ENCODE data around the gene SMAD4.
A peak's percentile ranks its signal among the peaks of the same experiment; 100 is the strongest.
"Not testable (repeated sequence)": the region's sequence is repeated elsewhere in the genome, so short reads cannot be mapped to it uniquely, and the experiment has no call there.

SMAD4 gene

DNA sequence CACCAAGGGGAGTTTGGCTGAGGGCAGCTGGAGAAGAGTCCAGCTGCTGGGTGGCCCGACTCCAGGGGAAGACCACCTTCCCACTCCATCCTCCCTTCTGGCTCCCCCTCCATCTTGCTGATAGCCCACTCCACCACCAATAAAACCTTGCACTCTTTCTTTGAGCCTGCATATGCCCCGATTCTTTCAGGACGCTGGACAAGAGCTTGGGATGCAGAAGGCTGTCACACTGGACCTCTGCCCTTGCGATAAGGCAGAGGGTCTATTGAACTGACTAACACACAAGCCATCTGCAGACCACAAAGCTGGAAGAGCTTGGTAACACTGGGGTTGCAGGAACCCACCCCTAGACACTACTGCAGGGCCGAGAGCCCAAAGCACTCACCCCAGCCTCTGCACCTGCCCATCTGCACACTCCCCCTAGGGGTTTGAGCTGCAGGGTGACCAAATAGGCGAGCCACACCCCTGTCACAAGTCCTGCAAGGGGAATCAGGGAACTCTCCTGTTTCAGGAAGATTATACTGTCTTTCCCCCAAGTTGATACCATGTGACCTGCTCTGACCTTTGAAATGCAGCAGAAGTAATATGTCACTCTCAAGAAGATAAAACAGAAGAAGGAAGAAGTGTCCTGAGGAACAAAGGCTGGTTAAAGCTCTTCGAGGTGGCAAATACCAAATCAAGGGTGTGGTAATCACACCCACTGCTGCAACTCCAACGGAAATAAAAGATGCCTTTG is 70.5 kb downstream of the SMAD4 start:
- Mint-ChIP-seq H3K27me3 (no peaks in the 10 kb centered on the region), H3K4me3 (no peak overlapping the region), H3K9me3 (no peaks in the 10 kb centered on the region), H3K4me1 (no peaks in the 10 kb centered on the region), H3K36me3 (no peaks in the 10 kb centered on the region), H3K27ac (no peak overlapping the region)
- ATAC-seq, result no peak

DNA sequence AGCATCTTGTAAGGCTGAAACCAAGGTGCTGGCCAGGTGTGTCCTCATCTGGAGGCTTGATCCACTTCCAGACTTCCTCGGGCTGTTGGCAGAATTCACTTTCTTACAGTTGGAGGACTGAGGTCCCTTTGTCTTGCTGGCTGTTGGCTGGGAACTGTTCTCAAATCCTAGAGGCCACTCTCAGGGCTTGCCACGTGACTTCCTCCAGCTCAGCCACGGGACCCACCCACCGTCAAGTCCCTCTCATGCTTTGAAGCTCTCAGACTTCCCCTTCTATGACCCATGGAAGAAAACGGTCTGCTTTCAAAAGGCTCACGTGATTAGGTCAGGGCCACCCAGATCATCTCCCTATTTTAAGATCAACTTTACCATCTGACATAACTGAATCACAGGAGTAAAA is 77.1 kb downstream of the SMAD4 start:
- Mint-ChIP-seq H3K9me3 (no peaks in the 10 kb centered on the region), H3K36me3 (no peaks in the 10 kb centered on the region), H3K4me1 (peaks cover 18% of the 10 kb centered on the region), H3K27me3 (no peaks in the 10 kb centered on the region), H3K27ac (no peak overlapping the region), H3K4me3 (no peak overlapping the region)
- ATAC-seq, result peak; percentile 72

DNA sequence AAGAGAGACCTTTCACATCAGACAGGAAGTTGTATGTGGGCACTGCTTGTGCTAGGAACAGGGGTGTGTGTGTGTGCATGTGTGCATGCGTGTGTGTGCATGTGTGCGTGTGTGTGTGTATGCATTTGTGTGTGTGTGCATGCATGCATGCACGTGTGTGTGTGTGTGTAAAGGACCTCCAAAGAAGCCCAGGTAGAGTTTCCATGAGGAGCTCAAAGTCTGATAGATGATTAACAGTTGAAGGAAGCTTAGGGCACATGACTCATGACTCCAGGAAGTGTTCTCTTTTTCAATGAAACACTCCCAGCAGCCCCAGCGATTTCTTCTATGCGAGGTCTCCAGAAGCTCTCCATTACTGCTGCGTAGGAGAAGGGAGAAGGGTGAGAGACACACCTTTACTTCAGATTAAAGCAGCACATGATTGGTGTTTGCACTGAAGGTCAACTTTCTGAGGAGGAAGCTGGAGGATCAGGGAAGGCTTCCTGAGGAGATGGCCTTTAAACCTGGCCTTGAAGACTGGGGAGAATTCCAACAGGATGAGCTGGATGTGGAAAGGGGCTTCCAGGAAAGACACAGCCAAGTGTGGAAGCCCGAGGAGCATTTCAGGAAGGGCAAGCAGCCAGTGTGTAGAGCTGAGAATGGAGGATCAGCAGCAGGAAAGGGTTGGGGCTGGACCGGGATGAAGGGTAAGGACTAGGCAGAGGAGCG is 77.7 kb downstream of the SMAD4 start:
- no peaks in the 10 kb centered on the region for H3K9me3 Mint-ChIP-seq
- H3K27me3 Mint-ChIP-seq, result no peaks in the 10 kb centered on the region
- no peak for ATAC-seq
- peaks cover 18% of the 10 kb centered on the region for H3K4me1 Mint-ChIP-seq
- no peaks in the 10 kb centered on the region for H3K36me3 Mint-ChIP-seq
- no peak overlapping the region for H3K27ac Mint-ChIP-seq
- H3K4me3 Mint-ChIP-seq, result no peak overlapping the region

DNA sequence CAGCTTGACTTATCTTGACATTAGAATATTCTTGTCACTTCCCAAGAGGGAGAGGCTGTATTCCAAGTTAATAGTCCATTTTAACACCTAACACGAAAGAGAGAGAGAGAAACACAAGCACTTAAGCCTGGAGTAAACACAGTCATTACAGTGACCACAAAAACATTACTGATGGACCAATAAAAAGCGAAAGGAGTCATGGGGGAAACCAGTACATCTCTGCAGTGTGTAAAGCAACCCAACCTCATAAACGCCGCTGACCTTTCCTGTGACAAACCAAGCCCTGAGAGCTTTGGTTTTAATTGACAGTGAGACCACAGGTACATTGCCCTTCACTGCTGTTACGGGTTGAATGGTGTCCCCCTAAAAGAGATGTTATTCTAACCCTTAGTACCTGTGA is 78.3 kb downstream of the SMAD4 start:
- Mint-ChIP-seq H3K4me3 (no peak overlapping the region), H3K27me3 (no peaks in the 10 kb centered on the region), H3K36me3 (no peaks in the 10 kb centered on the region), H3K9me3 (no peaks in the 10 kb centered on the region), H3K4me1 (peaks cover 23% of the 10 kb centered on the region), H3K27ac (no peak overlapping the region)
- ATAC-seq, result no peak

DNA sequence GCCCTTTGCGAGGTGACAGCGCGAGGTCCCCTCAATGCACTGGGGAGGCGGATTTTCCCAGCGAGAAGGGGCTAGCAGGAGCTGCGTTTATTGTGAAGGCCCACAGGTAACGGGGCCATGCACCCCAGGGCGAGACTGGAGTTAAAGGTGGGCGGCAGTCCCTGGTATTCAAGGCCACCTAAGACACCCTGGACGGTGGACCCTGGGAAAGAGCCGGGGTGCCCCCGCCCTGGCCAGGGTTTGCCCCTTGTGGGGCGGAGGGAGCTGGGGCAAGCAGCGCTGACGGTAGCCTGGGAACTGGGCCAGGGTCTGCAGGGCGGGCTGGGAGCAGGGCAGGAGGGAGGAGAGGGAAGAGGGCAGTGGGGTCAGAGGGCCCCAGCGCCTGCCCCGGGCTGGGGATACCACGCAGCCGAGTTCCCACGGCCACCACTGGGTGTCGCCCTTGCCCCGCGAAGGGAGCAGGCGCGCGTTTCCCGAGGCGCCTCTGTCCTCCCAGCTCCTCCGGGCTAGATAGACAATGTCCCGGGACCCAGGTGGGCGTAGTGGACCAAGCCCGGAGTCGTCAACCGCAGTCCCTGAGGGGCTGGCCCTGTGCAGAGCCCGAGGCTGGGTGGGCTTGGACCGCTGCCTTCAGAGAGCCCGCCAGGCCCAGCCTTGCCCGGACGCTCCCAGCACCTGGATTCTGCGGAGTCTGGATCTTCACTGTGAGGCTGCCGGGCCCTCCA is 80.2 kb downstream of the SMAD4 start:
- Mint-ChIP-seq H3K9me3 (no peaks in the 10 kb centered on the region), H3K27ac (peak overlapping the region; percentile 43), H3K36me3 (no peaks in the 10 kb centered on the region), H3K4me1 (peaks cover 25% of the 10 kb centered on the region), H3K4me3 (no peak overlapping the region), H3K27me3 (no peaks in the 10 kb centered on the region)
- peak; percentile 79 for ATAC-seq

DNA sequence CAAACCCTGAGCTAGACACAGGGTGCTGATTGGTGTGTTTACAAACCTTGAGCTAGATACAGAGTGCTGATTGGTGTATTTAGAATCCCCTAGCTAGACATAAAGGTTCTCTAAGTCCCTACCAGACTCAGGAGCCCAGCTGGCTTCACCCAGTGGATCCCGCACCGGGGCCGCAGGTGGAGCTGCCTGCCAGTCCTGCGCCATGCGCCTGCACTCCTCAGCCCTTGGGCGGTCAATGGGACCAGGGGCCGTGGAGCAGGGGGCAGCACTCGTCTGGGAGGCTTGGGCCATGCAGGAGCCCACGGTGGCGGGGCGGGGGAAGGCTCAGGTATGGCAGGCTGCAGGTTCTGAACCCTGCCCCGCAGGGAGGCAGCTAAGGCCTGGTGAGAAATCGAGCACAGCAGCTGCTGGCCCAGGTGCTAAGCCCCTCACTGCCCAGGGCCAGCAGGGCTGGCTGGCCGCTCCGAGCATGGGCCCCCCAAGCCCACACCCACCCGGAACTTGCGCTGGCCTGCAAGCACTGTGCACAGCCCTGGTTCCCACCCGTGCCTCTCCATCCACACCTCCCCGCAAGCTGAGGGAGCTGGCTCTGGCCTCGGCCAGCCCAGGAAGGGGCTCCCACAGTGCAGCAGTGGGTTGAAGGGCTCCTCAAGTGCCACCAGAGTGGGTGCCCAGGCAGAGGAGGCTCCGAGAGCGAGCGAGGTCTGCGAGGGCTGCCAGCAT is 81.8 kb downstream of the SMAD4 start:
- H3K4me1 Mint-ChIP-seq, result peaks cover 24% of the 10 kb centered on the region
- H3K9me3 Mint-ChIP-seq, H3K4me3 Mint-ChIP-seq, H3K36me3 Mint-ChIP-seq, H3K27ac Mint-ChIP-seq, ATAC-seq, H3K27me3 Mint-ChIP-seq: not testable (repeated sequence)

DNA sequence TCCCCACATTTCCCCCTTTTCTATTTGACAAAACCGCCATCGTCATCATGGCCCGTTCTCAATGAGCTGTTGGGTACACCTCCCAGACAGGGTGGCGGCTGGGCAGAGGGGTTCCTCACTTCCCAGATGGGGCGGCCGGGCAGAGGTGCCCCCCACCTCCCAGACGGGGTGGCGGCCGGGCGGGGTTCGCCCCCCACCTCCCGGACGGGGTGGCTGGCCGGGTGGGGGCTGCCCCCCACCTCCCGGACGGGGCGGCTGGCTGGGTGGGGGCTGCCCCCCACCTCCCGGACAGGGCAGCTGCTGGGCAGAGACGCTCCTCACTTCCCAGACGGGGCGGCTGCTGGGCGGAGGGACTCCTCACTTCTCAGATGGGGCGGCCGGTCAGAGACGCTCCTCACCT is 87.0 kb downstream of the SMAD4 start:
- not testable (repeated sequence) for H3K27ac Mint-ChIP-seq, ATAC-seq, H3K36me3 Mint-ChIP-seq, H3K9me3 Mint-ChIP-seq, H3K27me3 Mint-ChIP-seq, H3K4me1 Mint-ChIP-seq, H3K4me3 Mint-ChIP-seq

DNA sequence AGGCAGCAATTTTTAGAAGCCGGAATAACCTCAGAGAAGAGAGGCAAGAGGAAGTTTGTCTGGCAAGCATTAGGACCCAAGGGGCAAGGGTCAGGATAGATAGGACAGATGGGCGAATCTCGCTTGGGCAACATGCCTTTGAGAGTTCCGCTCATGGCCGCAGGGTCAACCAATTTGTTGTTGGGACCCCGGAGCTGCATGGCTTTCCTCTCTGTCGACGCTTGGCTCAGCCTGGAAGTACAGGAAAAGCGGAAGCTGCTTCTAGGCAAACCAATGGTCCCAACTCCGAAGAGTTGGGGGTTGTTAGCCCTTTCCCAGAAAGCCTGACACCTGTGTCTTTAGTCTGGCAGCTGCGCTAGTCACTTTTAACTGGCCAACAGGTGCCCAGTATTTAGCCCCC is 89.5 kb downstream of the SMAD4 start:
- H3K36me3 Mint-ChIP-seq, H3K9me3 Mint-ChIP-seq, H3K27ac Mint-ChIP-seq, H3K4me1 Mint-ChIP-seq, ATAC-seq, H3K4me3 Mint-ChIP-seq, H3K27me3 Mint-ChIP-seq: not testable (repeated sequence)

DNA sequence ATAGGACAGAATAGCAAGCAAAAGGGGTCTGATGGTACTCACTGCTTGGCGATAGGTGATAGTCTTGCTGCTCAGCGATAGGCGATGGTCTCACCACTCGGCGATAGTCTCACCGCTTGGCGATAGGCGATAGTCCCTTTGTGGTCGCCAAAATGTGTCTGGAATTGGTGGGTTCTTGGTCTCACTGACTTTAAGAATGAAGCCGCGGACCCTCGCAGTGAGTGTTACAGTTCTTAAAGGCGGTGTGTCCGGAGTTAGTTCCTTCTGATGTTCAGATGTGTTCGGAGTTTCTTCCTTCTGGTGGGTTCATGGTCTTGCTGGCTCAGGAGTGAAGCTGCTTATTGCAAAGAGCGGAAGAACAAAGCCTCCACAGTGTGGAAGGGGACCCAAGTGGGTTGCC is 90.0 kb downstream of the SMAD4 start:
- H3K36me3 Mint-ChIP-seq, H3K27me3 Mint-ChIP-seq, H3K4me1 Mint-ChIP-seq, ATAC-seq, H3K27ac Mint-ChIP-seq, H3K9me3 Mint-ChIP-seq, H3K4me3 Mint-ChIP-seq: not testable (repeated sequence)

DNA sequence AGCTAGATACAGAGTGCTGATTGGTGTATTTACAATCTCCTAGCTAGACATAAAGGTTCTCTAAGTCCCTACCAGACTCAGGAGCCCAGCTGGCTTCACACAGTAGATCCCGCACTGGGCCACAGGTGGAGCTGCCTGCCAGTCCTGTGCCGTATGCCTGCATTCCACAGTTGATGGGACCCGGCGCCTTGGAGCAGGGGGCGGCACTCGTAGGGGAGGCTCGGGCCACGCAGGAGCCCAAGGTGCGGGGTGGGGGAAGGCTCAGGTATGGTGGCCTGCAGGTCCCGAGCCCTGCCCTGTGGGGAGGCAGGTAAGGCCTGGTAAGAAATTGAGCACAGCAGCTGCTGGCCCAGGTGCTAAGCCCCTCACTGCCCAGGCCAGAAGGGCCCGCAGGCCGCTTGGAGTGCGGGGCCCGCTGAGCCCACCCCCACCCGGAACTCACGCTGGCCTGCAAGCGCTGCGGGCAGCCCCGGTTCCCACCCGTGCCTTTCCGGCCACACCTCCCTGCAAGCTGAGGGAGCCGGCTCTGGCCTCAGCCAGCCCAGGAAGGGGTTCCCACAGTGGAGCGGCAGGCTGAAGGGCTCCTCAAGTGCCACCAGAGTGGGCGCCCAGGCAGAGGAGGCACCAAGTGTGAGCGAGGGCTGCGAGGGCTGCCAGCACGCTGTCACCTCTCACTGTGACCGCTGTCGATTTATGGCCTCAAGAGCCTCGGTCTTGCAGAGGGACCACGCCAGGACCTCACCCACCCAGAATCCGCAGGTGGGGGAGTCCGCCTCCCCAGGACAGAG is 91.0 kb downstream of the SMAD4 start:
- Mint-ChIP-seq H3K27ac (no peak overlapping the region), H3K36me3 (no peaks in the 10 kb centered on the region), H3K27me3 (no peaks in the 10 kb centered on the region), H3K4me1 (no peaks in the 10 kb centered on the region), H3K4me3 (no peak overlapping the region), H3K9me3 (peaks cover 5% of the 10 kb centered on the region)
- peak; percentile 45 for ATAC-seq

DNA sequence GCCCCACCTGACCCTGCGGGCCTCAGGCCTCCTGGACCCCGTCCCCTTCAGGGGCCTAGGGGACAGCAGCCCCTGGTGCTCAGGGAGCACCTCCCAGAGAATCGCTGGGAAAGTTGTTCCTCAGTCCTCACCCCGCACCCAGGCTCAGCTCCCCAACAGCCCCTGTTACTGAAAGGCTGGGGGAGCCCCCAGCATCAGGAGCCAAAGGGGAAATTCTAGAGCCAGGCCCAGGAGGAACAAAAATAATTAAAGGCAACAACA is 91.5 kb downstream of the SMAD4 start:
- no peak for ATAC-seq
- no peak overlapping the region for H3K4me3 Mint-ChIP-seq
- H3K9me3 Mint-ChIP-seq, result peaks cover 5% of the 10 kb centered on the region
- H3K4me1 Mint-ChIP-seq, result no peaks in the 10 kb centered on the region
- no peaks in the 10 kb centered on the region for H3K27me3 Mint-ChIP-seq
- no peak overlapping the region for H3K27ac Mint-ChIP-seq
- H3K36me3 Mint-ChIP-seq, result no peaks in the 10 kb centered on the region

DNA sequence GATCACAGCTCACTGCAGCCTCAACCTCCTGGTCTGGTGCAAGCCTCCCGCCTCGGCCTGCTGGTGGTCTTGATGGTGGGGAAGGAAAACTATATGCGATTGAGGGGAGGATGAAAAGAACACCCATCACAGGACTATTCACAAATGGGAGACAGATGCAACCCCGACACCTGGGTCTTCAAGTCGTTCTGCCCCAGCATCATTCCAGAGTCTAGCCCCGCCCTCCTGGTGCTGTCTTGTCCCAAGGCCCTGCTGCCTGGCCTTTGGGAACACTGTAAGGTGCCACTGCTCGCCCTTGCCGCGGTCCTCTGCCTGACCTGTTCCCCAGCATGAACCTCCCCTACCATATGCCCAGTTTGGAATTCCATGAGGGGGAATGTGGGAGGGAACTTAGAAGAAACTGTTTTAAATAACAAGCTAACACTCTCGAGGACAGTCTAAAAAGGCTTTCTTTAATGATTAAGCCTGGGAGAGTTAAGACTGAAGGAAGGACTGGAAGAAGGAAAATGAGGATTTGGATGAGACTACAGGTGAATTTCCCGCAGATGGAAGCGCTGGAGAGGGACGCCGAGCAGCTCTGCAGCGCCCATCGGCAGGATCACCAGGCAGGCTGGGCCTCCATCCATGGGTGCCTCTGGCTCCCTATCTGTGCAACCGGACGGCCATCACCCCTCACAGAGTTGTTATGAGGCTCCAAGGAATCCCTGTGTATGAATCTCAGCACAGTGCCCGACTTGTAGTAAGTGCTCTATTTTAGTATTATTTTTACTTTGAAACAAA is 92.4 kb downstream of the SMAD4 start:
- H3K9me3 Mint-ChIP-seq, result peaks cover 2% of the 10 kb centered on the region
- H3K27ac Mint-ChIP-seq, result no peak overlapping the region
- no peak for ATAC-seq
- no peaks in the 10 kb centered on the region for H3K27me3 Mint-ChIP-seq
- no peaks in the 10 kb centered on the region for H3K4me1 Mint-ChIP-seq
- no peak overlapping the region for H3K4me3 Mint-ChIP-seq
- H3K36me3 Mint-ChIP-seq, result no peaks in the 10 kb centered on the region

DNA sequence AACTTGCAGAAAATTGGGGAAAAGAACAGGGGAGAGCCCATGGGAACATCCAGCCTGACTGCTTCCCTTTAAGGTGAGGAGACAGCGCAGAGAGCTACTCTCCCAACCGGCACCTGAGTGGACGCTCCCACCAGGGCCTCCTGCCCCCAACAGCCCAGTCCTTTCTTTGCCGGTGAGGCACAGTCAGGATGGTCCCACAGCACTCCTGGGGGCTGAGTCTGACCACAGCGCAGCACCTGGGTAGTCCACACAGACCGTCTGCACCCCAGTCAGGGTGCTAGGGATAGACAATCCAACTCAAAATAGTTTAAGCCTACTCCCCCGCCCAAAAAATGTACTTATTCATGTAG is 93.0 kb downstream of the SMAD4 start:
- no peak for ATAC-seq
- Mint-ChIP-seq H3K4me1 (no peaks in the 10 kb centered on the region), H3K4me3 (no peak overlapping the region), H3K27me3 (no peaks in the 10 kb centered on the region), H3K36me3 (no peaks in the 10 kb centered on the region), H3K27ac (no peak overlapping the region), H3K9me3 (no peaks in the 10 kb centered on the region)

DNA sequence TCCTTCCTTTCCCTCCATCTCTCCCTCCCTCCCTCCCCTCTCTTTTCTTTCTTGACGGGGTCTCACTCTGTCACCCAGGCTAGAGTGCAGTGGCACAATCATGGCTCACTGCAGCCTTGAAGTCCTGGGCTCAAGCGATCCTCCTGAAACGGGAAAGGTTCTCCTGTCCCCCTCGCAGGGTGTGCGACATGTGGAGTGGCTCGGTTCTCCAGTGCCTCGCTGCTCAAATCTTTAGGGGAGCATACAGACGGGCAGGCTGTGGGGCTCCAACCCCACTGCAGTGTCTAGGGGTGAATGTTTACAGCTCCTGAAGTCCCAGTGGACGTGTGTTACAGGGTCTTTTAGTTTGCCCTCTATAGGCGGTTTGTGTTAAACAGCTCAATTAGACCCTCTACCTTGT is 93.5 kb downstream of the SMAD4 start:
- no peaks in the 10 kb centered on the region for H3K4me1 Mint-ChIP-seq
- H3K27ac Mint-ChIP-seq, result no peak overlapping the region
- H3K9me3 Mint-ChIP-seq, result no peaks in the 10 kb centered on the region
- H3K27me3 Mint-ChIP-seq, result no peaks in the 10 kb centered on the region
- no peak overlapping the region for H3K4me3 Mint-ChIP-seq
- ATAC-seq, result no peak
- no peaks in the 10 kb centered on the region for H3K36me3 Mint-ChIP-seq
